ENCODE results near the gene ZBTB44. TPM values are rescaled to one million over a fixed set of nuclear protein-coding genes. Genes with fewer than 3 reads are reported as not detected.

ZBTB44 gene
- total RNA-seq, 1 experiment from 2014 or later: 32.5 TPM

DNA sequence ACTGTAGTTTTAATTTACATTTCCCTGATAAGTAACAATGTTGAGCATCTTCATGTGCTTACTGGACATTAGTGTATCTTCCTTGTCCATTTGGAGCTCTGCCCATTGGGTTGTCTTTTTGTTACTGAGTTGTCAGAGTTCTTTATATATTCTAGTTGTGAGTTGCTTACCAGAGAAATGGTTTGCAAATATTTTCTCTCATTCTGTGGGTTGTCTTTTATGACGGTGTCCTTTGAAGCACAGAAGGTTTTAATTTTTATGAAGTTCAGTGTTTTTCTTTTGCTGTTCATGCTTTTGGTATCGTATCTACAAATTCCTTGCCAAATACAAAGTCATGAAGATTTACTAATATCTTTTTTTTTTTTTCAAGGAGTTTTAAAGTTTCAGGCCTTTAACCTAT lies 42.4 kb downstream of the ZBTB44 start:
- no peaks in the 10 kb centered on the region for H3K36me3 ChIP-seq (ENCODE audit: control insufficient read depth in 1 of 2, insufficient read depth in 2 of 2, low read length in 2 of 2)
- DNase-seq (ENCODE audit: low read depth, low spot score) (no peak), ATAC-seq (no peak)
- H3K27ac ChIP-seq (ENCODE audit: low read depth, low read length): no peak overlapping the region
- H3K4me2 ChIP-seq (ENCODE audit: low read length): no peak overlapping the region
- RAD21 ChIA-PET (ENCODE audit: low non-redundant PET in 1 of 2, low total read pairs in 2 of 2, uncharacterized antibody in 2 of 2, unreplicated experiment in 2 of 2): no interaction called here
- no peaks in the 10 kb centered on the region for H3K4me1 ChIP-seq (ENCODE audit: control insufficient read depth in 1 of 2, insufficient read depth in 2 of 2, low read length in 2 of 2)
- H4K20me1 ChIP-seq (ENCODE audit: insufficient read depth): no peaks in the 10 kb centered on the region; the same call in 1 of the 2 replicates
- POLR2A ChIA-PET: no interaction called here
- H3K79me2 ChIP-seq (ENCODE audit: insufficient read depth, low read length): no peaks in the 10 kb centered on the region
- no TSS peak for BruUV-seq (replicated peaks)
- intact Hi-C loops (cut with micrococcal nuclease): no loop called here
- H3K27me3 ChIP-seq (ENCODE audit: insufficient read depth, low read length): no peaks in the 10 kb centered on the region
- no peak overlapping the region for H3K4me3 ChIP-seq (replicated peaks in 1 of 2; ENCODE audit: low read depth in 1 of 2, low read length in 2 of 2)
- CTCF ChIA-PET: no interaction called here
- no peak overlapping the region for H2AFZ ChIP-seq (ENCODE audit: low read depth, low read length, poor library complexity, severe bottlenecking)
- no peaks in the 10 kb centered on the region for H3K9me3 ChIP-seq (ENCODE audit: control insufficient read depth in 1 of 2, insufficient read depth in 1 of 2, low read depth in 1 of 2, low read length in 2 of 2)
- no peaks in the 10 kb centered on the region for H3K9me2 ChIP-seq (ENCODE audit: insufficient read depth)
- TF ChIP-seq SIN3A (IDR thresholded peaks at IDR 0.05; ENCODE audit: low read depth): no peak
- TF ChIP-seq POLR2AphosphoS5 (IDR thresholded peaks at IDR 0.05; ENCODE audit: low read depth, low read length): no peak
- TF ChIP-seq, protein P1, sequence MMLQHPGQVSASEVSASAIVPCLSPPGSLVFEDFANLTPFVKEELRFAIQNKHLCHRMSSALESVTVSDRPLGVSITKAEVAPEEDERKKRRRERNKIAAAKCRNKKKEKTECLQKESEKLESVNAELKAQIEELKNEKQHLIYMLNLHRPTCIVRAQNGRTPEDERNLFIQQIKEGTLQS (IDR thresholded peaks at IDR 0.05): no peak
- no peak for TF ChIP-seq POLR2A (IDR thresholded peaks at IDR 0.05; ENCODE audit: borderline replicate concordance, extremely low read depth, insufficient read depth, insufficient read length)
- TF ChIP-seq EZH2phosphoT487 (IDR thresholded peaks at IDR 0.05; ENCODE audit: borderline replicate concordance): no peak
- no peak for TF ChIP-seq ZFX (IDR thresholded peaks at IDR 0.05)
- no peak for TF ChIP-seq EGR1 (IDR thresholded peaks at IDR 0.05; ENCODE audit: low read depth)
- H3K9ac ChIP-seq (ENCODE audit: low read length): no peak overlapping the region

DNA sequence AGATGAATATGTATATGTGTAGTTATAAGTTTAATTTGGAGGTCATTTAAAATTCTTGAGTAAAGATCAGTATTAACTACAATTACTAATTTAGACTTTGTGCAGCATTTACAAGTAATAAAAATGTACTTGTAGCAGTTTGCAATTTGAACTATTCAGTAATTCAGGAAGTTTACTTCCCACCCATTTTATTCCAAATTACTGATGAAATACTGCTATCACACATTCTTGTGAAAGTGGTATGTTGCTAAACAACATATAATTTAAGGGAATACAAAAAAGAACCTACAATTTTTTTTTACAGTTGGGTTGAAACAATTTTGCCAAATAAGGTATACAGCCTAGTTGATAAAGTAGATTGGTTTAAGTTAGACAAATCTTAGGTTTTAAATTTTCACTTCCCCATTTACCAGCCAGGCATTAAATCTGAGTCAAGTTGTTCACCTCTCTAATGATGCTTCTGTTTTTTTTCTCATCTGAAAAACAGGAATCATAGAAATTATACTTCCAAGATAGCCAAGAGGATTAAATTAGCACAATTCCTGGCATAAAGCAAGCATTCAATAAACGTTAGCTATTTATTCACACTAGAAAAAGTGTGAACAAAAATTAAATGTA lies 45.3 kb downstream of the ZBTB44 start:
- TF ChIP-seq CEBPB (IDR thresholded peaks at IDR 0.05; ENCODE audit: low read depth): no peak
- RAD21 ChIA-PET (ENCODE audit: low non-redundant PET in 1 of 2, low total read pairs in 2 of 2, uncharacterized antibody in 2 of 2, unreplicated experiment in 2 of 2): no interaction called here
- POLR2A ChIA-PET: no interaction called here

More for the DNA sequence above, 45.3 kb downstream of the ZBTB44 start:
- Histone ChIP-seq H3K4me1 (ENCODE audit: control insufficient read depth in 1 of 2, insufficient read depth in 2 of 2, low read length in 2 of 2) (no peaks in the 10 kb centered on the region), H3K4me3 (replicated peaks in 1 of 2; ENCODE audit: low read depth in 1 of 2, low read length in 2 of 2) (no peak overlapping the region), H3K79me2 (ENCODE audit: insufficient read depth, low read length) (no peaks in the 10 kb centered on the region), H3K4me2 (ENCODE audit: low read length) (no peak overlapping the region), H3K36me3 (ENCODE audit: control insufficient read depth in 1 of 2, insufficient read depth in 2 of 2, low read length in 2 of 2) (no peaks in the 10 kb centered on the region), H3K9ac (ENCODE audit: low read length) (no peak overlapping the region), H3K27me3 (ENCODE audit: insufficient read depth, low read length) (no peaks in the 10 kb centered on the region), H3K9me3 (ENCODE audit: control insufficient read depth in 1 of 2, insufficient read depth in 1 of 2, low read depth in 1 of 2, low read length in 2 of 2) (no peaks in the 10 kb centered on the region), H3K27ac (ENCODE audit: low read depth, low read length) (no peak overlapping the region), H2AFZ (ENCODE audit: low read depth, low read length, poor library complexity, severe bottlenecking) (no peak overlapping the region), H4K20me1 (ENCODE audit: insufficient read depth) (no peaks in the 10 kb centered on the region), H3K9me2 (ENCODE audit: insufficient read depth) (no peaks in the 10 kb centered on the region)
- ATAC-seq (no peak), DNase-seq (ENCODE audit: low read depth, low spot score) (no peak)
- intact Hi-C loops (cut with micrococcal nuclease): no loop called here
- CTCF ChIA-PET: no interaction called here
- no TSS peak for BruUV-seq (replicated peaks)
